Measurements from ENCODE around the gene CPXM2.

CPXM2 gene

DNA sequence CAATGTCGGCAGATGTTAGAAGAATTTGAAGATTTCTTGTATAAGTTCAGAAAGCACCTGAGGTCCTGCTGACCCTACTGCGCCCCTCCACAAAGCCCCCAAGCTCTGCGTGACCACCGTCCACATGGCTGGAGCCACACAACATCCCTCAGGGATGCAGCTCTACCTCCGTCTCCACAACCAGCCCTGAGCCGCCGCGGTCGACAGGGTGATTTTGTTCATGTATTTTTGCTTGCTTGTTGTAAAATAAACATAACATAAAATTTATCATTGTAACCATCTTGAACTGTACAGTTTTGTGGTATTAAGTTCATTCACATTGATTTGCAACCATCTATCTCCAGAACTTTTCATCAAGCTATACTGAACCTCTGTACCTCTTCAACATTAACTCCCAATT lies 50.5 kb downstream of the CPXM2 start:
- Histone ChIP-seq H3K27ac (ENCODE audit: low read depth, low read length) (no peak overlapping the region), H3F3A (ENCODE audit: insufficient read depth) (no peaks in the 10 kb centered on the region), H3K9me2 (replicated peaks; ENCODE audit: insufficient read depth, low read length) (no peaks in the 10 kb centered on the region), H2AFZ (ENCODE audit: low read depth, low read length, severe bottlenecking) (no peak overlapping the region), H3K9ac (ENCODE audit: low read length) (no peak overlapping the region), H3K4me2 (ENCODE audit: low read depth, low read length, poor library complexity, severe bottlenecking) (no peak overlapping the region), H3K4me3 (ENCODE audit: insufficient read depth, low read length, poor library complexity, severe bottlenecking) (no peak overlapping the region), H3K27me3 (ENCODE audit: low read length) (no peaks in the 10 kb centered on the region), H3K9me3 (ENCODE audit: insufficient read depth, low read length) (no peaks in the 10 kb centered on the region), H3K36me3 (ENCODE audit: low read length) (no peaks in the 10 kb centered on the region), H3K79me2 (ENCODE audit: insufficient read depth, low read length) (no peaks in the 10 kb centered on the region), H4K20me1 (ENCODE audit: low read depth, low read length) (no peaks in the 10 kb centered on the region)
- TF ChIP-seq, protein P1, sequence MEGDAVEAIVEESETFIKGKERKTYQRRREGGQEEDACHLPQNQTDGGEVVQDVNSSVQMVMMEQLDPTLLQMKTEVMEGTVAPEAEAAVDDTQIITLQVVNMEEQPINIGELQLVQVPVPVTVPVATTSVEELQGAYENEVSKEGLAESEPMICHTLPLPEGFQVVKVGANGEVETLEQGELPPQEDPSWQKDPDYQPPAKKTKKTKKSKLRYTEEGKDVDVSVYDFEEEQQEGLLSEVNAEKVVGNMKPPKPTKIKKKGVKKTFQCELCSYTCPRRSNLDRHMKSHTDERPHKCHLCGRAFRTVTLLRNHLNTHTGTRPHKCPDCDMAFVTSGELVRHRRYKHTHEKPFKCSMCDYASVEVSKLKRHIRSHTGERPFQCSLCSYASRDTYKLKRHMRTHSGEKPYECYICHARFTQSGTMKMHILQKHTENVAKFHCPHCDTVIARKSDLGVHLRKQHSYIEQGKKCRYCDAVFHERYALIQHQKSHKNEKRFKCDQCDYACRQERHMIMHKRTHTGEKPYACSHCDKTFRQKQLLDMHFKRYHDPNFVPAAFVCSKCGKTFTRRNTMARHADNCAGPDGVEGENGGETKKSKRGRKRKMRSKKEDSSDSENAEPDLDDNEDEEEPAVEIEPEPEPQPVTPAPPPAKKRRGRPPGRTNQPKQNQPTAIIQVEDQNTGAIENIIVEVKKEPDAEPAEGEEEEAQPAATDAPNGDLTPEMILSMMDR (IDR thresholded peaks at IDR 0.05; ENCODE audit: insufficient read depth, low read length, poor library complexity, severe bottlenecking): no peak
- no peak for TF ChIP-seq EZH2phosphoT487 (conservative IDR thresholded peaks at IDR 0.05; ENCODE audit: low read length)

DNA sequence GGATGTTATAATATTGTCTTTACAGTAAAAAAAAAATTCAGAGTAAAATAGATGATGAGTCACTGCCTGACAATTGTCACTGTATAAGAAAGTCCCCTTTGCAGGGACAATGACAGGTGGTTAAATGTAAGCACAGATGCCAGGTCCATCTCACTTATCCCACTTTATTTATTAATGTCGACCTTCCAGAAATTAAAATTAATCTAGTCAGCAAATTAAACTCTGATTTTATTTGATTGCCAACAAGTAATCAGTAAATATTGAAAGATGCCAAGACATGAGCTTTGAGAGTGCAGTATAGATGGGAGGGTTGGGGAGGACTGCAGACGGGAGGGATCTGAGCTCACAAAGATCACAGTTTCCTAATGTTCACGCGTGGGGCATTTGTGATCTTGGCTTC lies 50.9 kb downstream of the CPXM2 start:
- Histone ChIP-seq H3K36me3 (ENCODE audit: low read length) (no peaks in the 10 kb centered on the region), H3K9ac (ENCODE audit: low read length) (no peak overlapping the region), H3K27me3 (ENCODE audit: low read length) (no peaks in the 10 kb centered on the region), H3K9me3 (ENCODE audit: insufficient read depth, low read length) (no peaks in the 10 kb centered on the region), H3K4me2 (ENCODE audit: low read depth, low read length, poor library complexity, severe bottlenecking) (no peak overlapping the region), H4K20me1 (ENCODE audit: low read depth, low read length) (no peaks in the 10 kb centered on the region), H2AFZ (ENCODE audit: low read depth, low read length, severe bottlenecking) (no peak overlapping the region), H3F3A (ENCODE audit: insufficient read depth) (no peaks in the 10 kb centered on the region), H3K9me2 (replicated peaks; ENCODE audit: insufficient read depth, low read length) (no peaks in the 10 kb centered on the region), H3K4me3 (ENCODE audit: insufficient read depth, low read length, poor library complexity, severe bottlenecking) (no peak overlapping the region), H3K79me2 (ENCODE audit: insufficient read depth, low read length) (no peaks in the 10 kb centered on the region), H3K27ac (ENCODE audit: low read depth, low read length) (no peak overlapping the region)
- TF ChIP-seq EZH2phosphoT487 (conservative IDR thresholded peaks at IDR 0.05; ENCODE audit: low read length): no peak
- TF ChIP-seq, protein P1 (IDR thresholded peaks at IDR 0.05; ENCODE audit: insufficient read depth, low read length, poor library complexity, severe bottlenecking): no peak

DNA sequence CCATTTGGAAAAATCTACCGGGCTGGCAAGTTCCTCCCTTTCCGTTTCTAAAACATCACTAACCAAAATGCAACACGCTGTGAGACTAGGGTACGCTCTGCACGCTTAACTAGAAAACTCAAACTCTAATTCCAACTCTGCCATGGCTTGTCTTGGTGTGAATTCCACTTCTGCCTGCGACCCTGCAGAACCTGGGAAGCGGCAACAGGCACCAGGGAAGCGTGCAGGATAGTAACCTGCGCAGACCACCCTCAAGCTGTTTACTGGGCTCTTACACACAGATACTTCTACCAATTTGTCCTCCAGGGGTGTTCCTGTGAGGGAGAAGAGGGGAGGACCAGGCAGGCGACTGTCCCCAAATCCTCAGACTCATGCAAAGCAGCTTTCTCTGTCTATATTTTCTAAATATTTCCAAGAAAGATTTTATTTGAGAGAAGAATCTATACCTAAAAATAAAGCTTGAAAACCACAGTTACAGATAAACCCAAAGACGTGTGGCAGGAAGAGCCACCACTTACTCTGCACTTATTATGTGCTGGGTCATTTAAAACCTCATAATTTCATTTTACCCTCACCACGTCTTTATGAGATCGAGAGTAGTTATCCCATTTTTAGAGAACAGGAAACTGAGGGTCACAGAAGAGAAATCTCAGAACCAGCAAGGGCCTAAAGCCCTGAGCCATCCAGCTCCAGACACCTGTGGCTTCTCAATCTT lies 52.9 kb downstream of the CPXM2 start:
- Histone ChIP-seq H2AFZ (ENCODE audit: low read depth, low read length, severe bottlenecking) (no peak overlapping the region), H3F3A (ENCODE audit: insufficient read depth) (no peaks in the 10 kb centered on the region), H3K9me3 (ENCODE audit: insufficient read depth, low read length) (no peaks in the 10 kb centered on the region), H3K4me3 (ENCODE audit: insufficient read depth, low read length, poor library complexity, severe bottlenecking) (no peak overlapping the region), H3K27ac (ENCODE audit: low read depth, low read length) (no peak overlapping the region), H3K79me2 (ENCODE audit: insufficient read depth, low read length) (no peaks in the 10 kb centered on the region), H3K9ac (ENCODE audit: low read length) (no peak overlapping the region), H3K4me2 (ENCODE audit: low read depth, low read length, poor library complexity, severe bottlenecking) (no peak overlapping the region), H3K9me2 (replicated peaks; ENCODE audit: insufficient read depth, low read length) (no peaks in the 10 kb centered on the region), H3K36me3 (ENCODE audit: low read length) (no peaks in the 10 kb centered on the region), H4K20me1 (ENCODE audit: low read depth, low read length) (no peaks in the 10 kb centered on the region), H3K27me3 (ENCODE audit: low read length) (no peaks in the 10 kb centered on the region)
- TF ChIP-seq, protein P1 (IDR thresholded peaks at IDR 0.05; ENCODE audit: insufficient read depth, low read length, poor library complexity, severe bottlenecking): no peak
- TF ChIP-seq EZH2phosphoT487 (conservative IDR thresholded peaks at IDR 0.05; ENCODE audit: low read length): no peak

Data from SU-DHL-6 (cell line).